GM18868 (cell line): ENCODE measurements around the gene DHPS.
"Not testable (repeated sequence)": the region's sequence is repeated elsewhere in the genome, so short reads cannot be mapped to it uniquely, and the experiment has no call there.

Experiments used
- ATAC-seq: cut with Tn5 transposase; IDR thresholded peaks from one replicate; pipeline ENCODE4 v1.9.1; 2021; ENCODE audit warnings: mild to moderate bottlenecking, moderate library complexity; ENCODE audit not compliant: unreplicated experiment

The DHPS gene

GRCh38 chr19:12681074-12681987, at the start of gene DHPS:
TSS of gene DHPS (minus strand) at chr19:12681880. CDS start at chr19:12681766, 114 bp downstream.
- peak; percentile 77 for ATAC-seq

- no peak for ATAC-seq
These were observed 49.7 kb upstream of the DHPS start for GRCh38 chr19:12731337-12731736.

- no peak for ATAC-seq
These were observed 48.4 kb upstream of the DHPS start for GRCh38 chr19:12730064-12730463.

- ATAC-seq = no peak
These were observed 46.2 kb upstream of the DHPS start for GRCh38 chr19:12727745-12728433.

GRCh38 chr19:12726988-12727316, 45.3 kb upstream of the DHPS start:
- ATAC-seq = no peak

GRCh38 chr19:12725612-12726011, 43.9 kb upstream of the DHPS start:
- ATAC-seq = not testable (repeated sequence)

GRCh38 chr19:12723641-12724426, 42.2 kb upstream of the DHPS start, which contains the start of gene TNPO2:
TSS of gene TNPO2 (minus strand) at chr19:12723932. CDS start at chr19:12720977, 2,955 bp downstream.
- ATAC-seq = no peak

- no peak for ATAC-seq
These were observed 41.6 kb upstream of the DHPS start for GRCh38 chr19:12723381-12723640.

GRCh38 chr19:12722566-12723380, 41.1 kb upstream of the DHPS start:
- peak; percentile 67 for ATAC-seq

GRCh38 chr19:12721656-12722565, 40.2 kb upstream of the DHPS start:
- peak; percentile 42 for ATAC-seq

- no peak for ATAC-seq
These were observed 39.4 kb upstream of the DHPS start for GRCh38 chr19:12720851-12721655.

- ATAC-seq = no peak
These were observed 38.6 kb upstream of the DHPS start for GRCh38 chr19:12720296-12720695.

- ATAC-seq = no peak
These were observed 34.2 kb upstream of the DHPS start for GRCh38 chr19:12715929-12716328.

- ATAC-seq = no peak
These were observed 33.4 kb upstream of the DHPS start for GRCh38 chr19:12715102-12715501.

- not testable (repeated sequence) for ATAC-seq
These were observed 31.6 kb upstream of the DHPS start for GRCh38 chr19:12713304-12713703.

GRCh38 chr19:12712077-12712476, 30.4 kb upstream of the DHPS start:
- ATAC-seq = not testable (repeated sequence)

GRCh38 chr19:12711187-12711586, 29.5 kb upstream of the DHPS start:
- ATAC-seq = no peak

GRCh38 chr19:12708641-12709040, 27.0 kb upstream of the DHPS start:
- no peak for ATAC-seq

GRCh38 chr19:12706332-12706718, 24.6 kb upstream of the DHPS start:
- ATAC-seq = no peak
